SK-N-SH treated with all-trans-retinoic acid at 6 μM for 48 hours (cell line): Measurements from ENCODE around the gene METTL3.

Source experiments
- ARNTL ChIP-seq: fragments of 450-650 bp; formaldehyde crosslinking; IDR thresholded peaks from 2 replicates; pipeline ENCODE4 v1.5.0; 2020; ENCODE audit warnings: low read depth, mild to moderate bottlenecking, moderate library complexity, borderline replicate concordance
- BACH2 ChIP-seq: fragments of 250-450 bp; sonication (Bioruptor Pico); IDR thresholded peaks from 2 replicates; pipeline ENCODE4 v1.9.0; 2021; ENCODE audit warnings: mild to moderate bottlenecking, borderline replicate concordance
- CSDC2 ChIP-seq: fragments of 250-450 bp; sonication (Bioruptor Pico); IDR thresholded peaks from 2 replicates; pipeline ENCODE4 v1.5.0; 2020; ENCODE audit warnings: mild to moderate bottlenecking, moderate library complexity
- ISL1 ChIP-seq: fragments of 250-450 bp; sonication (Bioruptor Pico); IDR thresholded peaks from 2 replicates; pipeline ENCODE4 v2.1.2; 2022; ENCODE audit warnings: mild to moderate bottlenecking, moderate library complexity
- PPARA ChIP-seq: fragments of 250-450 bp; sonication (Bioruptor Pico); IDR thresholded peaks from 2 replicates; pipeline ENCODE4 v1.5.0; 2020; ENCODE audit warnings: mild to moderate bottlenecking, borderline replicate concordance
- SNAI2 ChIP-seq: fragments of 250-450 bp; sonication (Bioruptor Pico); IDR thresholded peaks from 2 replicates; pipeline ENCODE4 v1.5.0; 2020; ENCODE audit warnings: mild to moderate bottlenecking, moderate library complexity
- TCF4 ChIP-seq: fragments of 250-450 bp; sonication (Bioruptor Pico); IDR thresholded peaks from 2 replicates; pipeline ENCODE4 v1.8.0; 2021; ENCODE audit warnings: mild to moderate bottlenecking, moderate library complexity, borderline replicate concordance
- TOX ChIP-seq: fragments of 250-450 bp; sonication (Bioruptor Pico); IDR thresholded peaks from 2 replicates; pipeline ENCODE4 v1.8.0; 2021; ENCODE audit warnings: mild to moderate bottlenecking, moderate library complexity, borderline replicate concordance
- TSHZ2 ChIP-seq: fragments of 250-450 bp; sonication (Bioruptor Pico); IDR thresholded peaks from 2 replicates; pipeline ENCODE4 v1.5.0; 2020; ENCODE audit warnings: mild to moderate bottlenecking, moderate library complexity
- ZFP30 ChIP-seq: fragments of 450-650 bp; formaldehyde crosslinking; IDR thresholded peaks from 2 replicates; pipeline ENCODE4 v1.5.0; 2022; ENCODE audit warnings: mild to moderate bottlenecking, moderate library complexity
- ZNF565 ChIP-seq: fragments of 450-650 bp; formaldehyde crosslinking; conservative IDR thresholded peaks from 2 replicates; pipeline ENCODE4 v1.5.0; 2020; ENCODE audit warnings: low read depth, mild to moderate bottlenecking, moderate library complexity
- ZNF70 ChIP-seq: fragments of 450-650 bp; formaldehyde crosslinking; IDR thresholded peaks from 2 replicates; pipeline ENCODE4 v1.5.0; 2020; ENCODE audit warnings: mild to moderate bottlenecking, moderate library complexity
- TF ChIP-seq, protein P1 (sequence below): fragments of 250-450 bp; sonication (Bioruptor Pico); IDR thresholded peaks from 2 replicates; pipeline ENCODE4 v1.5.1; 2021; ENCODE audit warnings: mild to moderate bottlenecking, moderate library complexity

DNA sequence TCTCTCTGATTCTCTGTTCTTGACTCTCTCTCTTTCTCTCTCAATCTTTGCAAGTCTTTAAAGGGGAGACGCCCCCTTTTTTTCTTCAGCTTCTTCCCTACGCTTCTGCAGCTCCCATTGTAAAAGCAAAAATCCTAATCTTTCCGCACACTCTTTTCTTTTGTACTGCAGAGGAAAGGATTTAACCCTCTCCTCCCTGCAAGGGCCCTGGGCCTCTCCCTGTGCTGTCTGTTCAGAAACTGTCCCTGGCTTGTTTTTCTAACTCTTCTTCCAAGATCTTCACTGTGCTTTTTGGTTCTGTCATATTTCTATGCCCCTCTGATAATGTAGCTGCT, 25.9 kb upstream of the METTL3 start:
- TF ChIP-seq PPARA (no peak), TCF4 (CRISPR knock-in tag) (no peak), ZFP30 (no peak), TOX (no peak), SNAI2 (CRISPR knock-in tag) (no peak), ZNF565 (no peak), ISL1 (CRISPR knock-in tag) (no peak), TSHZ2 (CRISPR knock-in tag) (no peak), BACH2 (CRISPR knock-in tag) (no peak), ZNF70 (CRISPR knock-in tag) (no peak), CSDC2 (CRISPR knock-in tag) (no peak), ARNTL (CRISPR knock-in tag) (no peak)
- TF ChIP-seq, protein P1, sequence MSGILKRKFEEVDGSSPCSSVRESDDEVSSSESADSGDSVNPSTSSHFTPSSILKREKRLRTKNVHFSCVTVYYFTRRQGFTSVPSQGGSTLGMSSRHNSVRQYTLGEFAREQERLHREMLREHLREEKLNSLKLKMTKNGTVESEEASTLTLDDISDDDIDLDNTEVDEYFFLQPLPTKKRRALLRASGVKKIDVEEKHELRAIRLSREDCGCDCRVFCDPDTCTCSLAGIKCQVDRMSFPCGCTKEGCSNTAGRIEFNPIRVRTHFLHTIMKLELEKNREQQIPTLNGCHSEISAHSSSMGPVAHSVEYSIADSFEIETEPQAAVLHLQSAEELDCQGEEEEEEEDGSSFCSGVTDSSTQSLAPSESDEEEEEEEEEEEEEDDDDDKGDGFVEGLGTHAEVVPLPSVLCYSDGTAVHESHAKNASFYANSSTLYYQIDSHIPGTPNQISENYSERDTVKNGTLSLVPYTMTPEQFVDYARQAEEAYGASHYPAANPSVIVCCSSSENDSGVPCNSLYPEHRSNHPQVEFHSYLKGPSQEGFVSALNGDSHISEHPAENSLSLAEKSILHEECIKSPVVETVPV (CRISPR knock-in tag) = no peak
